ENCODE data around the gene PTCH1.

DNA sequence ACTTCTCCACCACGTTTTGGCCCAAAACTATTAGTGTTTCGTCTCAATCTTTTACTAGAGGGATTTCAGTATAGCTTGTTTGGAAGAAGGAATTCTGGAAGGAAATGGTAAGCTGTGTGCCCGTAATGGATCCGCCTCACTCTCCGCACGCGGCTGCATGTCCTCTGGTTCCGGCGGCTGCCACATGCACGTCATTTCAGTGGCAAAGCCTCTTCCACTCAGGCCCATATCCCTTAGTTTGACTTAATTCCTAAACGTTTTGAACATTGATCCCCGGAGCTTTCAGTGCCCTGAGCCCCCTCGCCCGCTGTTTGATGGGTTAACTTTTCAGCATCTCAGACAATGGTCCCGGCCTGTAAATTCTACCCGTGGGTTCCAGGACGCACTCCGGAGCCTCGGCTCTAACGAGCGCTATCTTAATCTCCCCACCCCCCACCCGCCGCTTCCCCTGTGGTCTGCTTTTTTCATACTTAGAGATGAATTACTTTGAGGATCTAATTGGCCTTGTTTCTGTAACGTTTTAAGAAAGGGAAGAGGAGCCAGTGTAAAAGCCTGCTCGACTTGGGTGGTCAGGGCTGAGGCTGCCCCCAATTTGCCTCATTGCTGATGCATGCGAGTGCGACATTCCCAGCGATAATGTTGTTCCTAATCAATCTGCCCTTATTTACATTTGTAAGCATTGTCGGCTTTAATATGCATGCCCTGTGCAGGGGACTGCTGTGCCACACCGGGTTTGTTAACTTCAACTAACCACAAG lies 4.6 kb downstream of the PTCH1 start:
- no peak for TF ChIP-seq POLR2A (IDR thresholded peaks at IDR 0.05)
- TF ChIP-seq CTCF (IDR thresholded peaks at IDR 0.05): no peak
- no peak for TF ChIP-seq POLR2AphosphoS5 (IDR thresholded peaks at IDR 0.05)
